ENCODE results near the gene ATRN.

DNA sequence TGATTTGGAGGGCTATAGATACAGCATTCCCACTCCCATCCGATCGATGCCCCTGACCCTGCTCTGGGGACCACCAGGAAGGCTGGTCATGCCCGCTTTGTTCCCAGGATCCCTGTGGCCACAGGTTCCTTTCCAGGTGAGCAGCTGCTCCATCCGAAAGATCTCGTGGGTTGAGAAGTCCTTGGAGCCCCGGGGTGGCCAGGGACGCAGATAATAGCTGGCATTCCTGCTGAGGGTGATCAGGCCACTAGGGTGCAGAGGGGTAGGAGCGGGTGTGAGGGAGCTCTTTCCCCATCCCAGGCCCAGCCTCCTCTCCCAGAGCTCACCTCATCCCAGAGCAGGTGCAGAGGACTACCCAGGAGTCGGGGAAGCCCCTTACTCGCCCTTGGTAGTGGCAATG lies 203.6 kb downstream of the ATRN start:
- no peak for TF ChIP-seq POLR2A (IDR thresholded peaks at IDR 0.05)
- TF ChIP-seq, protein P1, sequence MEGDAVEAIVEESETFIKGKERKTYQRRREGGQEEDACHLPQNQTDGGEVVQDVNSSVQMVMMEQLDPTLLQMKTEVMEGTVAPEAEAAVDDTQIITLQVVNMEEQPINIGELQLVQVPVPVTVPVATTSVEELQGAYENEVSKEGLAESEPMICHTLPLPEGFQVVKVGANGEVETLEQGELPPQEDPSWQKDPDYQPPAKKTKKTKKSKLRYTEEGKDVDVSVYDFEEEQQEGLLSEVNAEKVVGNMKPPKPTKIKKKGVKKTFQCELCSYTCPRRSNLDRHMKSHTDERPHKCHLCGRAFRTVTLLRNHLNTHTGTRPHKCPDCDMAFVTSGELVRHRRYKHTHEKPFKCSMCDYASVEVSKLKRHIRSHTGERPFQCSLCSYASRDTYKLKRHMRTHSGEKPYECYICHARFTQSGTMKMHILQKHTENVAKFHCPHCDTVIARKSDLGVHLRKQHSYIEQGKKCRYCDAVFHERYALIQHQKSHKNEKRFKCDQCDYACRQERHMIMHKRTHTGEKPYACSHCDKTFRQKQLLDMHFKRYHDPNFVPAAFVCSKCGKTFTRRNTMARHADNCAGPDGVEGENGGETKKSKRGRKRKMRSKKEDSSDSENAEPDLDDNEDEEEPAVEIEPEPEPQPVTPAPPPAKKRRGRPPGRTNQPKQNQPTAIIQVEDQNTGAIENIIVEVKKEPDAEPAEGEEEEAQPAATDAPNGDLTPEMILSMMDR (IDR thresholded peaks at IDR 0.05) = no peak

All from right lobe of liver (tissue), 4 donors.